ENCODE measurements around the gene SOHLH1. TPM values are rescaled to one million over a fixed set of nuclear protein-coding genes. Genes with fewer than 3 reads are reported as not detected.

Gene SOHLH1
- polyA plus RNA-seq, 1 of the 3 experiments (the other 2 are of a cell fraction) = not detected

GRCh38 chr9:135715056-135715595 lies 15.8 kb upstream of the SOHLH1 start:
- H3K9me3 ChIP-seq = no peaks in the 10 kb centered on the region
- H3F3A ChIP-seq (replicated peaks; ENCODE audit: insufficient read depth) = no peaks in the 10 kb centered on the region
- H3K4me1 ChIP-seq (ENCODE audit: control insufficient read depth in 1 of 2, insufficient read depth in 2 of 2, low read depth in 1 of 2, low read length in 1 of 2) = peaks cover 0 to 19% of the 10 kb centered on the region in 2 experiments; a peak in 1 of 4 replicates
- no peak overlapping the region; a peak in 1 of 4 replicates for H3K4me3 ChIP-seq (ENCODE audit: low read depth in 2 of 2, low read length in 1 of 2)
- POLR2A ChIA-PET = no interaction called here
- CTCF ChIA-PET = interaction anchor here (0.9 to 4.1 kb wide), 4 partner anchors 9 to 408 kb away, joined by 3 to 32 read pairs (median 6); partner anchors contain the start of gene KCNT1
- 61% methylated on average over 20 of the region's 23 CpGs for WGBS (ENCODE audit: low lambda C conversion rate)
- H3K79me2 ChIP-seq (ENCODE audit: insufficient read depth) = no peaks in the 10 kb centered on the region
- H3K36me3 ChIP-seq (replicated peaks in 1 of 2; ENCODE audit: control insufficient read depth in 1 of 2, insufficient read depth in 2 of 2, low read length in 1 of 2) = no peaks in the 10 kb centered on the region
- no peak overlapping the region for H3K27ac ChIP-seq (ENCODE audit: low read depth in 2 of 2, low read length in 1 of 2)
- H4K20me1 ChIP-seq (ENCODE audit: insufficient read depth) = no peaks in the 10 kb centered on the region
- no peak for DNase-seq
- H3K9me2 ChIP-seq = no peaks in the 10 kb centered on the region
- H2AFZ ChIP-seq (ENCODE audit: low read depth) = no peak overlapping the region
- H3K9ac ChIP-seq = no peak overlapping the region
- no peak for TF ChIP-seq NRF1 (IDR thresholded peaks at IDR 0.05; ENCODE audit: low read depth, low read length)
- no peak for TF ChIP-seq ELF1 (IDR thresholded peaks at IDR 0.05)
- no peak for TF ChIP-seq TEAD4 (IDR thresholded peaks at IDR 0.05; ENCODE audit: borderline replicate concordance, insufficient read depth)
- TF ChIP-seq FOXM1 (IDR thresholded peaks at IDR 0.05; ENCODE audit: low read depth) = no peak
- TF ChIP-seq GATA2 (CRISPR knock-in tag; IDR thresholded peaks at IDR 0.05) = no peak
- no peak for TF ChIP-seq CTCF (IDR thresholded peaks at IDR 0.05)
- TF ChIP-seq YY1 (IDR thresholded peaks at IDR 0.05; ENCODE audit: low read depth) = no peak
- TF ChIP-seq, protein P1, sequence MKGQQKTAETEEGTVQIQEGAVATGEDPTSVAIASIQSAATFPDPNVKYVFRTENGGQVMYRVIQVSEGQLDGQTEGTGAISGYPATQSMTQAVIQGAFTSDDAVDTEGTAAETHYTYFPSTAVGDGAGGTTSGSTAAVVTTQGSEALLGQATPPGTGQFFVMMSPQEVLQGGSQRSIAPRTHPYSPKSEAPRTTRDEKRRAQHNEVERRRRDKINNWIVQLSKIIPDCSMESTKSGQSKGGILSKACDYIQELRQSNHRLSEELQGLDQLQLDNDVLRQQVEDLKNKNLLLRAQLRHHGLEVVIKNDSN (IDR thresholded peaks at IDR 0.05; ENCODE audit: borderline replicate concordance, low read depth) = no peak
- no peak for TF ChIP-seq POLR2AphosphoS5 (IDR thresholded peaks at IDR 0.05; ENCODE audit: low read depth, low read length)
- no peak for TF ChIP-seq FOXJ3 (CRISPR knock-in tag; IDR thresholded peaks at IDR 0.05)
- no peak for TF ChIP-seq FOSL2 (IDR thresholded peaks at IDR 0.05; ENCODE audit: borderline replicate concordance, low read depth)
- no peak for TF ChIP-seq RAD21 (IDR thresholded peaks at IDR 0.05; ENCODE audit: low read length)
- TF ChIP-seq NFIC (IDR thresholded peaks at IDR 0.05; ENCODE audit: borderline replicate concordance) = no peak
- TF ChIP-seq MEF2A (IDR thresholded peaks at IDR 0.05; ENCODE audit: borderline replicate concordance, low read depth) = no peak
- TF ChIP-seq, protein P2, sequence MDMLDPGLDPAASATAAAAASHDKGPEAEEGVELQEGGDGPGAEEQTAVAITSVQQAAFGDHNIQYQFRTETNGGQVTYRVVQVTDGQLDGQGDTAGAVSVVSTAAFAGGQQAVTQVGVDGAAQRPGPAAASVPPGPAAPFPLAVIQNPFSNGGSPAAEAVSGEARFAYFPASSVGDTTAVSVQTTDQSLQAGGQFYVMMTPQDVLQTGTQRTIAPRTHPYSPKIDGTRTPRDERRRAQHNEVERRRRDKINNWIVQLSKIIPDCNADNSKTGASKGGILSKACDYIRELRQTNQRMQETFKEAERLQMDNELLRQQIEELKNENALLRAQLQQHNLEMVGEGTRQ (IDR thresholded peaks at IDR 0.05; ENCODE audit: borderline replicate concordance, low read depth, low read length) = no peak
- no peak for TF ChIP-seq TCF12 (IDR thresholded peaks at IDR 0.05)
- TF ChIP-seq JUND (IDR thresholded peaks at IDR 0.05) = no peak
- TF ChIP-seq RCOR1 (IDR thresholded peaks at IDR 0.05; ENCODE audit: low read length) = no peak
- no peak overlapping the region for H3K4me2 ChIP-seq
- H3K27me3 ChIP-seq (ENCODE audit: insufficient read depth) = no peaks in the 10 kb centered on the region

Data from SK-N-SH (cell line).